HG03354 (cell line): ENCODE results near the gene TSPAN13.

Source experiments
- ATAC-seq: cut with Tn5 transposase; IDR thresholded peaks from one replicate; pipeline ENCODE4 v1.9.1; 2021; ENCODE audit warnings: mild to moderate bottlenecking; ENCODE audit not compliant: unreplicated experiment, poor library complexity, severe bottlenecking

The TSPAN13 gene

GRCh38 chr7:16770657-16771329 lies 17.2 kb downstream of the TSPAN13 start:
- no peak for ATAC-seq

GRCh38 chr7:16773326-16773725 lies 19.8 kb downstream of the TSPAN13 start:
- no peak for ATAC-seq

- no peak for ATAC-seq
Observed at GRCh38 chr7:16773884-16774283, 20.3 kb downstream of the TSPAN13 start.

- ATAC-seq = no peak
Observed at GRCh38 chr7:16774294-16774693, 20.7 kb downstream of the TSPAN13 start.

- ATAC-seq = no peak
Observed at GRCh38 chr7:16774986-16775385, 21.4 kb downstream of the TSPAN13 start.

GRCh38 chr7:16776053-16776452 lies 22.5 kb downstream of the TSPAN13 start:
- no peak for ATAC-seq

- no peak for ATAC-seq
Observed at GRCh38 chr7:16778476-16778875, 24.9 kb downstream of the TSPAN13 start.

- ATAC-seq = no peak
Observed at GRCh38 chr7:16779051-16779450, 25.5 kb downstream of the TSPAN13 start.

- no peak for ATAC-seq
Observed at GRCh38 chr7:16780596-16780995, 27.0 kb downstream of the TSPAN13 start.

- ATAC-seq = no peak
Observed at GRCh38 chr7:16785321-16785720, 31.8 kb downstream of the TSPAN13 start.

- ATAC-seq = no peak
Observed at GRCh38 chr7:16785846-16786245, 32.3 kb downstream of the TSPAN13 start.

- no peak for ATAC-seq
Observed at GRCh38 chr7:16786257-16786656, 32.7 kb downstream of the TSPAN13 start.

GRCh38 chr7:16787127-16787526 lies 33.6 kb downstream of the TSPAN13 start:
- ATAC-seq = no peak

- ATAC-seq = no peak
Observed at GRCh38 chr7:16791071-16791470, 37.5 kb downstream of the TSPAN13 start.

GRCh38 chr7:16791905-16792698 lies 38.5 kb downstream of the TSPAN13 start:
- no peak for ATAC-seq

GRCh38 chr7:16794986-16795385 lies 41.4 kb downstream of the TSPAN13 start:
- ATAC-seq = no peak

GRCh38 chr7:16795624-16796023 lies 42.1 kb downstream of the TSPAN13 start:
- ATAC-seq = no peak

- peak; percentile 67 for ATAC-seq
Observed at GRCh38 chr7:16801111-16801542, 47.6 kb downstream of the TSPAN13 start.

GRCh38 chr7:16801579-16801978 lies 48.0 kb downstream of the TSPAN13 start:
- ATAC-seq = no peak

- no peak for ATAC-seq
Observed at GRCh38 chr7:16803125-16803524, 49.6 kb downstream of the TSPAN13 start.
